Colonic mucosa (tissue), 4 donors: Measurements from ENCODE around the gene FNDC4. TPM values are rescaled to one million over a fixed set of nuclear protein-coding genes. Genes with fewer than 3 reads are reported as not detected.

Source experiments
- DNase-seq: peaks from one replicate; pipeline ENCODE4 v3.0.0-alpha.2; 2020
- H3K27ac ChIP-seq: fragments of 200-600 bp; one replicate; pipeline ENCODE4 v1.8.0; 2021
- H3K27me3 ChIP-seq: fragments of 200-600 bp; one replicate; pipeline ENCODE4 v1.8.0; 2021
- H3K36me3 ChIP-seq: fragments of 200-600 bp; one replicate; pipeline ENCODE4 v1.8.0; 2021
- H3K4me1 ChIP-seq: fragments of 200-600 bp; one replicate; pipeline ENCODE4 v1.8.0; 2021; ENCODE audit warnings: mild to moderate bottlenecking
- H3K4me3 ChIP-seq: fragments of 200-600 bp; one replicate; pipeline ENCODE4 v1.8.0; 2021
- H3K9ac ChIP-seq, 2 donors: one replicate each; pipeline ENCODE4 v1.7.0; 2013; ENCODE audit warnings: control low read depth in 2 of 2, low read depth in 2 of 2, low read length in 2 of 2
- H3K9me3 ChIP-seq: fragments of 200-600 bp; one replicate; pipeline ENCODE4 v1.8.0; 2021
- CTCF ChIP-seq: fragments of 200-600 bp; IDR thresholded peaks from one replicate; pipeline ENCODE4 v1.8.0; 2022; ENCODE audit warnings: antibody characterized with exemption, mild to moderate bottlenecking
- intact Hi-C: fragments of 100-400 bp; cut with DNase I; formaldehyde crosslinking; loops from one replicate; pipeline ENCODE4 v1.14.1; 2022
- total RNA-seq, 2 donors: library from RNA; stranded (reverse); fragmentation: NEBNext Ultra II Directional in 1 of 2; extraction: Animal tissue kit (Norgen Biotek cat#: 25700) in 1 of 2; gene quantifications; one replicate each; pipeline ENCODE4 v1.2.1, GENCODE V29; 2021
- donor health status: healthy.
- donor health status: DM: no; HTN: no; CAD: no.
- donor health status: DM: no; HTN: no; CAD: no.

FNDC4 gene
- total RNA-seq, 2 donors from 2014 or later = 0.64 to 1.1 TPM

- no peak for DNase-seq
- H3K36me3 ChIP-seq = no peaks in the 10 kb centered on the region
- TF ChIP-seq CTCF = no peak
- H3K4me3 ChIP-seq = no peak overlapping the region
- H3K27ac ChIP-seq = no peak overlapping the region
- intact Hi-C loops = no loop called here
- H3K4me1 ChIP-seq = no peaks in the 10 kb centered on the region
- H3K9ac ChIP-seq = no peak overlapping the region
- no peaks in the 10 kb centered on the region for H3K9me3 ChIP-seq
- H3K27me3 ChIP-seq = no peaks in the 10 kb centered on the region
These were observed 32.2 kb upstream of the FNDC4 start for GRCh38 chr2:27527182-27527581.

- Histone ChIP-seq H3K4me3 (no peak overlapping the region), H3K27ac (no peak overlapping the region), H3K9me3 (no peaks in the 10 kb centered on the region), H3K9ac (no peak overlapping the region), H3K36me3 (no peaks in the 10 kb centered on the region), H3K4me1 (no peaks in the 10 kb centered on the region), H3K27me3 (no peaks in the 10 kb centered on the region)
- DNase-seq = no peak
- no peak for TF ChIP-seq CTCF
- intact Hi-C loops = no loop called here
These were observed 27.5 kb upstream of the FNDC4 start for GRCh38 chr2:27522400-27522945.

- Histone ChIP-seq H3K27ac (no peak overlapping the region), H3K9me3 (no peaks in the 10 kb centered on the region), H3K36me3 (no peaks in the 10 kb centered on the region), H3K9ac (no peak overlapping the region), H3K4me3 (no peak overlapping the region), H3K27me3 (no peaks in the 10 kb centered on the region), H3K4me1 (no peaks in the 10 kb centered on the region)
- DNase-seq = no peak
- no peak for TF ChIP-seq CTCF
- intact Hi-C loops = no loop called here
These were observed 25.3 kb upstream of the FNDC4 start for GRCh38 chr2:27520316-27520715.

GRCh38 chr2:27518782-27519113, 23.7 kb upstream of the FNDC4 start:
- H3K4me1 ChIP-seq = no peaks in the 10 kb centered on the region
- DNase-seq = no peak
- TF ChIP-seq CTCF = no peak
- no peaks in the 10 kb centered on the region for H3K27me3 ChIP-seq
- H3K36me3 ChIP-seq = no peaks in the 10 kb centered on the region
- H3K4me3 ChIP-seq = no peak overlapping the region
- no peaks in the 10 kb centered on the region for H3K9me3 ChIP-seq
- no peak overlapping the region for H3K27ac ChIP-seq
- intact Hi-C loops = no loop called here
- no peak overlapping the region for H3K9ac ChIP-seq

- H3K4me1 ChIP-seq = no peaks in the 10 kb centered on the region
These were observed 23.2 kb upstream of the FNDC4 start for GRCh38 chr2:27518113-27518781.

More at GRCh38 chr2:27518113-27518781, 23.2 kb upstream of the FNDC4 start:
- no peak for DNase-seq
- intact Hi-C loops = no loop called here
- Histone ChIP-seq H3K9ac (no peak overlapping the region), H3K9me3 (no peaks in the 10 kb centered on the region), H3K27me3 (no peaks in the 10 kb centered on the region), H3K36me3 (no peaks in the 10 kb centered on the region), H3K27ac (no peak overlapping the region), H3K4me3 (no peak overlapping the region)
- TF ChIP-seq CTCF = no peak
